ENCODE data around the gene INPP5B.

The INPP5B gene

DNA sequence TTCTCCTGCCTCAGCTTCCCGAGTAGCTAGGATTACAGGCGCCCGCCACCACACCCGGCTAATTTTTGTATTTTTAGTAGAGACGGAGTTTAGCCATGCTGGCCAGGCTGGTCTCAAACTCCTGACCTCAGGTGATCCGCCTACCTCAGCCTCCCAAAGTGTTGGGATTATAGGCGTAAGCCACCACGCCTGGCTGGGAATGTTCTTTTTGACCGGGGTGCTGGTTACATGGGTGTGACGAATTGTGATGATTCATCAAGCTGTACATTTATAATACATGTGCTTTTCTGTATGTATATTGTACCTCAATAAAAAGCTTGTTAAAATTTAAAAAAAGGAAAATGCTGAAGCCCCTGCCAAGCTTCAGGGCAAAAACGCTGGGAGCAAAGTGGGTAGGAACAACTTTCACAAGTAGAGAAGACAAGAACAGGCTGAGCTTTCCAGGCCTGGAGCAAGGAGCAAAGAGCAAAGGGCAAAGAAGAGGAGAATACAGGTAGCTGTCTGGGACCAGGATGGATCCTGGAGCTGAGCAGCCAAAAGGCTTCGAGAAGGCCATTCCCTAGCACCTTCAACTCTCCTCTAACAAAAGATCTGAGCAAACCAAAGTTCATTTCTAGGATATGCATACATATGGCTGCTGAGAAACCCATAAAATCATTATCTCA lies 118.3 kb downstream of the INPP5B start:
- no peak for DNase-seq

GRCh38 chr1:37825506-37825905 lies 121.3 kb downstream of the INPP5B start:
- no peak for DNase-seq

- DNase-seq = no peak
These were observed 122.9 kb downstream of the INPP5B start for GRCh38 chr1:37824001-37824400.

DNA sequence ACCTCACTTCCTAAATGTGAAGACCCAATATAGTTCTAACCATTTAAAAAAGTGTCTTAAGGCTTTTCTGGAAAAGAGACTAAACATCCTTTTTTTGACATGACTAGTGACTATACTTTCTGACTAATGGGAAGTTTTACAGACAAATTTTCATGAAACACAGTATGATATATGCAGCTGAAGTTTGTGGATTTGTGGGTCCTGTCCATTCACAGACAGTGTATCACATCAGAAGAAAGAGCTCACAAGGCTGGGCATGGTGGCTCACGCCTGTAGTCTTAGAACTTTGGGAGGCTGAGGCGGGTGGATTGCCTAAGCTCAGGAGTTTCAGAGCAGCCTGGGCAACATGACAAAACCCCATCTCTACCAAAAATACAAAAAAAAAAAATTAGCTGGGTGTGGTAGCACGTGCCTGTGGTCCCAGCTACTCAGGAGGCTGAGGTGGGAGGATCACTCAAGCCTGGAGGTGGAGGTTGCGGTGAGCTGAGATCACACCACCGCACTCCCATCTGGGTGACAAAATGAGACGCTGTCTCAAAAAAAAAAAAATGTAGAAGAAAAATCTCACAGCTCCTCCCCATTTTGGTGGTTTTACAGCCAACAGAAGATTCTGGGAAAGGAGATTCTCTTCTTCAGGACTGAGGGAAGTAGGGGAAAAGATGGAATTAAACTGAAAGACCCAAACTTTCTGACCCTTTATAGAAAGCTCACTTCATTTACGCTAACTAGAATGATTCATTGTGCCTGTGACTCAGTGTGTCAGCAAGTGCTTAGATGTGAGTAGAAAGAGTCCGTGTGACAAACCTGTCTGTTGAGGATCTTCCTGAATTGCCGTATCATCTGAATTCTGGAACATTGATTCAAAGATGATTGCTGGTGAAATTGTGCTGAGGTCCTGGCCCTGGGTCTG lies 123.7 kb downstream of the INPP5B start:
- no peak for DNase-seq

DNA sequence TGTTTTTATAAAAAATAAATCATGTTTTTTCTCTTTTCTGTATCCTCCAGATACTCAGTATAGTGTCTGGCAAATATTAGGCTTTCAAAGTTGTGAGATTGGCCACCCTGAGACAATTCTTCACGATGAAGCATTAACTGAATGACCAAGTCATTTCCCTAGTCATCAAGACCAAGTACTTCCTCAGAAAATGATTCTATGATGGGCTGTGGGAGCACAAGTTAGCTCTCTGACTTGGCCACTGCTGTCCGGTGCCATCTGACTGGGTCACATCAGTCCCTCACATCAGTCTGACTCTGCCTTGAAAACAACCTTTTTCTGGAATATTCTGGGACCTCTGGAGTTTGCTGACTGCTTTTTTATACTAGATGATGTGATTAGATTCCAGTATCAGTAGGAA lies 125.4 kb downstream of the INPP5B start:
- no peak for DNase-seq

GRCh38 chr1:37817481-37817880 lies 129.4 kb downstream of the INPP5B start:
- no peak for DNase-seq

- no peak for DNase-seq
These were observed 132.6 kb downstream of the INPP5B start for GRCh38 chr1:37814252-37814651.

DNA sequence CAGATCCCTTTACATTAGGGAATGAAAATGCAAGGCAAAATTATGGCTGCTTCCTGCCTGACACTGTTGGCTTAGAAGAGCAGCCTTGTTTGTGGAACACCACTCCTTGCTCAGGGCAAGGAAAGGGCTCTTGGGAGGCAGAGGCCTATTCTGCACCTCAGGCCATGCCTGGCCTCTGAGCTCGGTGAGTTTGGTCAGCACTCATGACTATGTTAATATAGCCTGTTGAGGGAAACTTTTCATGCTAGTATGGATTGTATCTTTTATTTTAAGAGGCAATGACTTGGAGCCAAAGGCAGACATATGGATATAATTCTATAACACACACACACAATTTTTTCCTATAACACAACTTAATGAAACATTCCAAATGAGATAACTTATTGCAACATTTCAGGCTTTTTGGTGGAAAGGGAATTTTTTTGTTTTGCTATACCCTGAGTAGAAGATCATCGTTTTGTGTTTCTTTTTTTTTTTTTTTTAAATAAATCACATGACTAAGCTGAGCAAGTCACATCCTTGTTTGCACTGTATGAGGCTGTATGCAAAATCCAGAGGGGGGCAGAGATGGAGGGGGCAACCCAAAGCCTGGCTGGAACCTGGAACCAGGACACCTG lies 133.2 kb downstream of the INPP5B start:
- no peak for DNase-seq

DNA sequence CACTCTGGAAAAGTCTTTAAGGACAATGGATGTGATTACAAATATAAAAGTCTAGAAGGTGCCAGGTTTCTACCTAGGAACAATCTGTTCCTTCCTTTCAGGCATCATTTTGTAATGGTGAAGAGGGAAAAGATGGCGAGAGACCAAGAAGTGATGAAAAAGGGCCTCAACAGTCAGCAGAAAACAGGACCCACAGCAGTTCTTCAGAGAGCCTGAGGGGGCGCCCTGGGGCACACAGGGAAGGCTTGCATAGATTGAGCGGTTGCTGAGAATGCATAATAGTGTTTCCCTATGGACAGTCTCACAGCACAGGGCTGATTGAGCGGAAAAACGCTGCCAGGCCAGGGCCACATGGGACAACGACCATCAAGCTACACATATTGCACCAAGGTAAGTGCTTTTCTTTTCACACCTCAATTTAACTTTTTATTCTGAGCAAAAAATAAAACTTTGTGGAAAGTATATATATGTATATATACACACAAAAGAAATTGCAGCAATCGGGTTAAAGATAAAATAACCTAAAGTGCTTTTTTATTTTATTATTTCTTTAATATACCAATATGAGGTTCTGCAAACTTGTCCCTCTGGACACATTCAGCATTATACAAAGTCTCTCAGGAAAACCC lies 135.7 kb downstream of the INPP5B start:
- peak; percentile 70 for DNase-seq

Measured in NCI-H1694 (cell line).